Inflammatory macrophage treated with lipopolysaccharide for 4 hours (primary cell): Measurements from ENCODE around the gene SEMA3A.

Source experiments
- DNase-seq: peaks from one replicate; pipeline ENCODE4 v3.0.0-alpha.2; 2020

SEMA3A gene

GRCh38 chr7:84195295-84196060, 889 bp upstream of the SEMA3A start:
- peak; percentile 43 for DNase-seq

GRCh38 chr7:84193747-84194146, 842 bp downstream of the SEMA3A start:
- DNase-seq: no peak

- no peak for DNase-seq
These were observed 2.7 kb downstream of the SEMA3A start for GRCh38 chr7:84191842-84192241.

GRCh38 chr7:84191261-84191660, 3.3 kb downstream of the SEMA3A start:
- no peak for DNase-seq

GRCh38 chr7:84190016-84190705, 4.4 kb downstream of the SEMA3A start:
- DNase-seq: no peak

GRCh38 chr7:84188786-84189405, 5.7 kb downstream of the SEMA3A start:
- no peak for DNase-seq

- DNase-seq: no peak
These were observed 6.6 kb downstream of the SEMA3A start for GRCh38 chr7:84187813-84188510.

- DNase-seq: no peak
These were observed 7.3 kb downstream of the SEMA3A start for GRCh38 chr7:84187087-84187805.

- DNase-seq: no peak
These were observed 10.8 kb downstream of the SEMA3A start for GRCh38 chr7:84183741-84184140.

GRCh38 chr7:84182301-84182700, 12.3 kb downstream of the SEMA3A start:
- no peak for DNase-seq

GRCh38 chr7:84181628-84182027, 13.0 kb downstream of the SEMA3A start:
- no peak for DNase-seq

- no peak for DNase-seq
These were observed 16.7 kb downstream of the SEMA3A start for GRCh38 chr7:84177758-84178412.

- DNase-seq: no peak
These were observed 17.9 kb downstream of the SEMA3A start for GRCh38 chr7:84176716-84177115.

- no peak for DNase-seq
These were observed 19.1 kb downstream of the SEMA3A start for GRCh38 chr7:84175461-84175860.

GRCh38 chr7:84170646-84171045, 23.9 kb downstream of the SEMA3A start:
- DNase-seq: no peak

- no peak for DNase-seq
These were observed 32.0 kb downstream of the SEMA3A start for GRCh38 chr7:84162584-84162983.

- no peak for DNase-seq
These were observed 32.5 kb downstream of the SEMA3A start for GRCh38 chr7:84162125-84162524.

- DNase-seq: no peak
These were observed 33.2 kb downstream of the SEMA3A start for GRCh38 chr7:84161398-84161797.

GRCh38 chr7:84159435-84159834, 35.2 kb downstream of the SEMA3A start:
- DNase-seq: no peak

- no peak for DNase-seq
These were observed 37.4 kb downstream of the SEMA3A start for GRCh38 chr7:84157171-84157570.

- no peak for DNase-seq
These were observed 39.4 kb downstream of the SEMA3A start for GRCh38 chr7:84154991-84155781.
